ENCODE results near the gene BCAP31. TPM values are rescaled to one million over a fixed set of nuclear protein-coding genes. Genes with fewer than 3 reads are reported as not detected.

BCAP31 gene
- total and polyA plus RNA-seq, 12 donors: 70.2 to 164 (median 85.4) TPM

DNA sequence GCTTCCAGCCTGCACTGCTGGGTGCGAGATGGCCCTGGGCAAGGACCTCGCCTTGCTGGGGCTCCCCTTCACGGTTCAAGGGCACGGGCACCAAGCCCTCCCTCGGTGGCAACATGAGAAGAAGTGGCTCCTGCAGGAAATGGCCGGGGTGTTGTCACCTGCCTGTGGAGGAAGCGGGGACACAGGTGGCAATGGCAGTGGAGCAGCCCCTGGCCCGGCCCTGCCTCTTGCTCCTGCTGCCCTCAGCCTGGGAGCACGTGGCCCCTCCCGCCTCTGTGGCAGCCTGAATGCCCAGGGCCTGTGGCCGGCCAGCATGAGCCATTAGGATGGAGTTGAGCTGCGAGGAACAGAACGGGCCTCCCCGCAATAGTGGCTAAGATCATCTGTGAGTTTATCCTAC, 17.3 kb upstream of the BCAP31 start:
- Histone ChIP-seq H3K4me3 (no peak overlapping the region), H3K27me3 (peaks cover 0 to 13% (median 0%) of the 10 kb centered on the region in 7 donors), H3K27ac (no peak overlapping the region), H3K4me1 (peaks cover 0 to 6% (median 0%) of the 10 kb centered on the region in 9 donors), H3K36me3 (peaks cover 0 to 25% (median 0%) of the 10 kb centered on the region in 9 donors), H3K9me3 (no peaks in the 10 kb centered on the region)
- intact Hi-C loops (cut with DNase I): no loop called here
- ATAC-seq (no peak), DNase-seq (no peak)
- WGBS, 2 donors: 90 to 96% methylated on average over 12 to 14 of the region's 14 CpGs
- TF ChIP-seq, protein P1, sequence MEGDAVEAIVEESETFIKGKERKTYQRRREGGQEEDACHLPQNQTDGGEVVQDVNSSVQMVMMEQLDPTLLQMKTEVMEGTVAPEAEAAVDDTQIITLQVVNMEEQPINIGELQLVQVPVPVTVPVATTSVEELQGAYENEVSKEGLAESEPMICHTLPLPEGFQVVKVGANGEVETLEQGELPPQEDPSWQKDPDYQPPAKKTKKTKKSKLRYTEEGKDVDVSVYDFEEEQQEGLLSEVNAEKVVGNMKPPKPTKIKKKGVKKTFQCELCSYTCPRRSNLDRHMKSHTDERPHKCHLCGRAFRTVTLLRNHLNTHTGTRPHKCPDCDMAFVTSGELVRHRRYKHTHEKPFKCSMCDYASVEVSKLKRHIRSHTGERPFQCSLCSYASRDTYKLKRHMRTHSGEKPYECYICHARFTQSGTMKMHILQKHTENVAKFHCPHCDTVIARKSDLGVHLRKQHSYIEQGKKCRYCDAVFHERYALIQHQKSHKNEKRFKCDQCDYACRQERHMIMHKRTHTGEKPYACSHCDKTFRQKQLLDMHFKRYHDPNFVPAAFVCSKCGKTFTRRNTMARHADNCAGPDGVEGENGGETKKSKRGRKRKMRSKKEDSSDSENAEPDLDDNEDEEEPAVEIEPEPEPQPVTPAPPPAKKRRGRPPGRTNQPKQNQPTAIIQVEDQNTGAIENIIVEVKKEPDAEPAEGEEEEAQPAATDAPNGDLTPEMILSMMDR (IDR thresholded peaks at IDR 0.05): no peak

DNA sequence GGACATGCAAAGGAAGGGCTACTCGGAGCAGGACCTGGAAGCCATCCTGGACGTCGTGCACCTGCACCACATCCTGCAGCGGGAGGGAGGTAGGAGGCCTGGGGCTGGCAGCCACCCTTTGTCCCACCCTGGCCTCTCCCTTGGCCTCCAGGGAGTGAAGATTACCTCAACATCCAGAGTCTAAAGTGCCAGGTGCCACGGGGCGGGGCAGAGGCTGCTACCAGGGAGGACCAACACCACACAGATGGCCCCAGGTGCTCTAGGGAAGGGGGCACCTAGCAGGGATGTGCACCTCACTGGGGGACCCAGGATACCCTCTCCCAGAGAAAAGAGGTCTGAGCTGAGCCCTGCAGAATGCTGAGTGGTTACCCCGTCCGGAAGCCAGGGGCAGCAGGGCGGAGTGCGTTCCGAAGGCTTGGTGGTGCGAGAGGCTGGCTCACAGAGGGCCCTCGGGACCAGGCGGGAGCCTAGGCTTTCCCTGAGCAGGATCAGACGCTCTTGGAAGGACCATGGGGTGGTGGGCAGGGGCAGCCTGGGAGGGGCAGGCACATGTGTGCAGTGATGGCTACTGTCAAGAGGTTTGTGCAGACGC, 16.5 kb upstream of the BCAP31 start:
- TF ChIP-seq, protein P1 (IDR thresholded peaks at IDR 0.05): no peak
- H3K36me3 ChIP-seq: peaks cover 0 to 32% (median 0%) of the 10 kb centered on the region in 9 donors
- ATAC-seq (no peak), DNase-seq (no peak)
- WGBS, 2 donors: 86 to 90% methylated on average over 11 to 16 of the region's 16 CpGs
- intact Hi-C loops (cut with DNase I): no loop called here
- H3K9me3 ChIP-seq: no peaks in the 10 kb centered on the region
- no peak overlapping the region for H3K27ac ChIP-seq
- peaks cover 0 to 6% (median 0%) of the 10 kb centered on the region in 9 donors for H3K4me1 ChIP-seq
- no peak overlapping the region for H3K4me3 ChIP-seq
- H3K27me3 ChIP-seq: peaks cover 0 to 8% (median 0%) of the 10 kb centered on the region in 7 donors

DNA sequence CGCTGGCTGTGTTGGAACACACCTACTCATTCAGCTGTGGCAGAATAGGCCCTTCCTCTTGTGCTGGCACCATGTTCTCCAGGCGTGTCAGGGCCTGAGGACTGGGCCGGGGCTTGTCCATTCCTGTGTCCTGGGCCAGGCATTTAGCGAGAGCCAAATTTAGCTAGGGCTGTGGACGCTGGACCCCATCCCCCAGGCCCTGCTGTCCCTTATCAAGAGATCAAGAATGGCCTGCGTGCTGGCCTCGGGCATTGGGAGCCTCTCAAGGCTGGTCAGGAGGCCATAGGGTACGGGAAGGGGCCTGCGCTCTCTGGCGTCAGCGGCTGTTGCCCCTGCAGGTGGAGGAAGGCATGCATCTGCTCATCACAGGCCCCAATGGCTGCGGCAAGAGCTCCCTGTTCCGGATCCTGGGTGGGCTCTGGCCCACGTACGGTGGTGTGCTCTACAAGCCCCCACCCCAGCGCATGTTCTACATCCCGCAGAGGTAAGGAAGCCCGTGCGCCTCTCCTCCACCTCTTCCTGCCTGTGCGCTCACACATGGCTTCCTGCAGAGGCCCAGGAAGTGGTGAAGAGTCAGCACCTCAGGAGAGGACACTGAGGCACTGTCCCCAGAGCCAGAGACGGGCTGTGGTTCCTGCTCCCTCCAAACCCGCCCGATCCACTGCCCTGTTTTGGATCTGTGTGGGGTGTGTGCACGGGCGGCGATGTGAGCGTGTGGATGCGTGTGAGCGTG, 15.7 kb upstream of the BCAP31 start:
- Histone ChIP-seq H3K4me3 (no peak overlapping the region), H3K9me3 (no peaks in the 10 kb centered on the region), H3K36me3 (peaks cover 0 to 32% (median 0%) of the 10 kb centered on the region in 9 donors), H3K4me1 (peaks cover 0 to 6% (median 0%) of the 10 kb centered on the region in 9 donors), H3K27ac (no peak overlapping the region), H3K27me3 (peaks cover 0 to 8% (median 0%) of the 10 kb centered on the region in 7 donors)
- WGBS, 2 donors: 91 to 92% methylated on average over 27 to 29 of the region's 29 CpGs
- ATAC-seq: peak in 2 of 8 donors; percentile 23 to 31
- intact Hi-C loops (cut with DNase I): no loop called here
- TF ChIP-seq, protein P1 (IDR thresholded peaks at IDR 0.05): no peak
- no peak for DNase-seq

DNA sequence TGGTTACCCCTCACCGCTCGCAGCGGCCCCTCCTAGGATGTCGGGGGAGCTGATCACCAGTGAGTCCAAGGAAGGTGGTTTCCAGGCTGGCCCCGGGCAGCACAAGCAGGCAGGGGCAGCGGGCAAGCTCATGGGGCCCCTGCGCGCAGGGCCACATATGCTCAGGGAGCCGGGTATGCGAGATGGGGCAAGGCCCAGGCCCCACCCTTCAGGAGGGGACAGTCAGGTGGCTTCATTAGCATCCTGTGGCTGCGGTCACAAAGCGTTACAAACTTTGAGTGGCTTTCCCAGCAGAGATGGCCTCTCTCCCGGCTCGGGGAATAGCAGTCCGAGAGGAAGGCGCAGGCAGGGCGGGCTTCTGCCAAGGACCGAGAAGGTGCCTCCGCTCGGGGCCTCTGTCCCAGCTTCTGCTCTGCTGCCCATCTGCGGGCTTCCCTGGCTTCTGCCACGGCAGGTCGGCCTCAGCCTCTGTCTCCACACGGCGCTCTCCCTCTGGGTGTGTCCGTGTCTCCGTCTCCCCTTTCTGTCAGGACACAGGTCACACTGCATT, 13.9 kb upstream of the BCAP31 start:
- DNase-seq: no peak
- Histone ChIP-seq H3K36me3 (peaks cover 0 to 35% (median 0%) of the 10 kb centered on the region in 9 donors), H3K27ac (no peak overlapping the region), H3K9me3 (no peaks in the 10 kb centered on the region), H3K27me3 (no peaks in the 10 kb centered on the region), H3K4me1 (no peaks in the 10 kb centered on the region), H3K4me3 (no peak overlapping the region)
- WGBS, 2 donors: 97 to 98% methylated on average over 17 to 24 of the region's 27 CpGs
- ATAC-seq: no peak
- intact Hi-C loops (cut with DNase I): no loop called here
- TF ChIP-seq, protein P1 (IDR thresholded peaks at IDR 0.05): no peak
